NCI-H1436 treated with DMSO at 0.1 percent for 48 hours (cell line): Measurements from ENCODE around the gene HTT.
"Not testable (repeated sequence)": the region's sequence is repeated elsewhere in the genome, so short reads cannot be mapped to it uniquely, and the experiment has no call there.

Experiments
- DNase-seq: peaks from one replicate; lab custom pipeline; 2025; lab: John Stamatoyannopoulos, UW

The HTT gene

DNA sequence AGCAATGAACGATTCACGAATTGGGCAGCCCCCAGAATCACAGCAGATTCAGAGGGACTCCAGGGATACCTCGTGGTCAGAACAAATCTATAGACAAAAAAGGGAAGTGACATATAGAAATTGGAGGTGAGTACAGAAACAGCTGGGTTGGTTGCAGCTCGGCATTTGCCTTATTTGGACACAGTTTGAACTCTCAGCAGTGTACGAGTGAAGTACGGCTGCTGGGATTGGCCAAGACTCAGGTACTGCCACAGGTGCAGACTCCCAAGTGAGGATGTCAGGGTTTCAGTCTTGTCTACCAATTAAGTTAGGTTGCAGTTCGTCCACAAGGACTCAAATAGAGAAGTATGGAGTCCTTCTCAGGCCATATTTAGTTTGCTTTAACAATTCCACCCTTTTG is 28.3 kb upstream of the HTT start:
- no peak for DNase-seq

DNA sequence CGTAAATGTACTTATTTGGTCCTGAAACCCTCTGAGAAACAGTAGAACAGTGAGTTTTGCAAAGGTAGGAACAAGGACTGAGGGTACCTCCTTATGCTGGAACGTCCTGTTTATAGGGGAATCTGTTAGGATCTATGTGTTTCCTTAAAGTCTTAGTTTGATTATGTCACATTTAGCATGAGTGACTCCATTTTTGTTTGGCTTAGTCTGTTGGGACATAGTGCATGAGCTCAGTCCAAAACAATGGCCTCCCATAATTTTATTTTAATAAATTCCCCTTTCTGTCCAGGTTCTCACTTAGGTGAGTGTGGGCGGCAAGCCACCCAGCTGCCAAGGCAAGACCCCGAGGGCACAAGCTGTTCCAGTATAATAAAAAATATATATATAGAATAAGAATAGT is 27.9 kb upstream of the HTT start:
- no peak for DNase-seq

DNA sequence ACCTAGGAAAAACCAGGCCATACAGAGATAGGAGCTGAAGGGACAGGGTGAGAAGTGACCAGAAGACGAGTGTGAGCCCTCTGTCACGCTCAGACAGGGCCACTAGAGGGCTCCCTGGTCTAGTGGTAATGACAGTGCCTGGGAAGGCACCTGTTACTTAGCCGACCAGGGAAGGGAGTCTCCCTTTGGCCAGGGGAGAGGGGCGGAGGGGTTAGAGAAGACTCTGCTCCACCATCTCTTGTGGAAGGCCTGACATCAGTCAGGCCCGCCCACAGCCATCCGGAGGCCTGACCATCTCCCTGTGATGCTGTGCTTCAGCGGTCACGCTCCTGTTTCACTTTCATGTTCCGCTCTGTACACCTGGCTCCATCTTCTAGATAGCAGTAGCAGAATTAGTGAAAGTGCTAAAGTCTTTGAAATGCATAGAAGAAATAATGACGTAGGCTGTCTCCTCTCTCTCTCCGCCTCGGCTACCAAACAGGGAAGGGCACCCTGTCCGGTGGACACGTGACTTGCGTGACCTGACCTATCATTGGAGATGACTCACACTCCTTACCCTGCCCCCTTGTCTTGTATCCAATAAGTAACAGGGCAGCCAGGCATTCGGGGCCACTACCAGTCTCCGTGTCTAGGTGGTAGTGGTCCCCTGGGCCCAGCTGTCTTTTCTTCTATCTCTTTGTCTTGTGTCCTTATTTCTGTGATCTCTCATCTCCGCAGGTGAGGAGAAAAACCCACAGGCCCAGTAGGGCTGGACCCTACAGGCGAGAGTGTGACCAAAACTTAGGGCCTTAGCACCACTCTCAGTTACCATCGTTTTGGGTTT is 26.8 kb upstream of the HTT start:
- DNase-seq, result no peak

DNA sequence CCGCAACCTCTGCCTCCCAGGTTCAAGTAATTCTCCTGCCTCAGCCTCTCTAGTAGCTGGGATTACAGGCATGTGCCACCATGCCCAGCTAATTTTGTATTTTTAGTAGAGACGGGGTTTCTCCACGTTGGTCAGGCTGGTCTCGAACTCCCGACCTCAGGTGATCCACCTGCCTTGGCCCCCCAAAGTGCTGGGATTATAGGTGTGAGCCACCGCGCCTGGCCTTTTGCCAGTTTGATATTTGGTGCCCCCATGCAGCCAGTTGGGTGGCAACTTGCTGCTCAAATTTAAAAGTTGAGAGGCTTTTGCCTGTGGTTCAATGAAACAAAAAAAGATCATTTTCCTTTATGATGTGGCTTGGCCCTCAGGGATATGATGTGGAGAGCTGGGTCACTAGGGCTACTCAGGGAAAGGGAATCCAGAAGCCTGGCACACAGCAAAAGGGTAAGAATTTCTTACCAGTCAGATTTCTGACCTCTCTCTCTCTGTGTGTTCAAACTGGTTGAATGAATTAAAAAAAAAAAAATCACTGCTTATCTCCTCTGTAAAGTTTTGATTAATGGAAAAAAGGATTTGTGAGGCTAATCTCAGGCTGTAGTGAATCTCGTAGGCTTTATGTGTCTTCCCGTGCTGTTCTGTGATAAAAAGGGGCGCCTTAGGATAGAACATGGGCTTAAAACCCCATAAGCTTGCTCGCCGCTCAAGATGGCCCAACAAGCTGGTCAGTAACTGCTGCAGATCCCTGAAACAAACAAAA is 23.2 kb upstream of the HTT start:
- DNase-seq, result not testable (repeated sequence)

DNA sequence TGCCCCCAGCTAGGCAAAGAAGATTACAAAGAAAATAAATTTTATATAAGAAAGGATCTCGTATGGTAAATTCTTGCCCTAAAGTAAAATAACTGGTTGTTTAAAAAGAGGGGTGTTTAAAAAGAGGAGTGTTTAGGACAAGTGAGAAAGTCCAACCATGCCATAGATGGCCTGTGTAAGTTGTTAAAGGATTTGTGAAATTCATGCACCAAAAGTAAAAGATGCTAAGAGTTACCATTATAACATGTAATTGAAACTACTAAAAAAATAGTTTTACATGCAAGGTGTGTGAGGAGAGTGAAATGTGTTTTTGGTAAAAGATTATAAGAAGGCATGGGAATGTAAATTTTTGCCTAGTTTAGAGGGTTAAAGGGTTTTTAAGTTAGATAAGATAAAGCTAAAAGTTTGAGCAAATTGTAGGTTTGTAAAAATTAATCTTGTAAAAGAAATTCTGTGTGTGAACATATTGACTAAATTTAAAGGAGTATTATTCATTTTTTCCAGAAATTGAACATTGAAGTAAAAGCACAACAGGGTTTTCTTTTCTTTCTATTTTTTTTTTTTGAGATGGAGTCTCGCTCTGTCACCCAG is 20.2 kb upstream of the HTT start:
- DNase-seq, result no peak

DNA sequence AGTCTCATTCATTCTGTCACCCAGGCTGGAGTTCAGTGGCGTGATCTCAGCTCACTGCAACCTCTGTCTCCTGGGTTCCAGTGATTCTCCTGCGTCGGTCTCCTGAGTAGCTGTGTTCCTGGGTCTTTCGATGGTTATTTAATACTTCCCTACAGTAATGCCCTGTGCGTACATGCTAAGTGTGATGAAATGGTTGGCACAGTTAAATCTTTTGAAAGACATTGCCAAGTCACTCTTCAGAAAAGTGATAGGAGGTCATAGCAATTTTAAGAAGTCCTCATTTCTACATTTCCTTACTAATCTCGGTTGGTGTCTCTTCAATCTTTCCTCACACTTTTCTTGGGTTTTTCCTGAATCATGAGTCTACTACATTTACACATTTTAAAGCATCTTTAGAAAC is 14.5 kb upstream of the HTT start:
- no peak for DNase-seq

DNA sequence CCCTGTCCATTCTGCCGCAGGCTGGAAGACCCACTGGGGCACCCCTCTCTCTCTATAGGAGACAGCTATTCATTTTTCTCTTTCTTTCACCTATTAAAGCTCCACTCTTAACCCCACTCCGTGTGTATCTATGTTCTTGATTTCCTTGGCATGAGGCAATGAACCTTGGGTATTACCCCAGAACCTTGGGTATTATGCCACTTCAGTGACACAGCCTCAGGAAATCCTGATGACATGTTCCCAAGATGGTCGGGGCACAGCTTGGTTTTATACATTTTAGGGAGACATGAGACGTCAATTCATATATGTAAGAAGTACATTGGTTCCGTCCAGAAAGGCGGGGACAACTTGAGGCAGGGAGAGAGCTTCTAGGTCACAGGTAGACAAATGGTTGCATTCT is 13.5 kb upstream of the HTT start:
- no peak for DNase-seq

DNA sequence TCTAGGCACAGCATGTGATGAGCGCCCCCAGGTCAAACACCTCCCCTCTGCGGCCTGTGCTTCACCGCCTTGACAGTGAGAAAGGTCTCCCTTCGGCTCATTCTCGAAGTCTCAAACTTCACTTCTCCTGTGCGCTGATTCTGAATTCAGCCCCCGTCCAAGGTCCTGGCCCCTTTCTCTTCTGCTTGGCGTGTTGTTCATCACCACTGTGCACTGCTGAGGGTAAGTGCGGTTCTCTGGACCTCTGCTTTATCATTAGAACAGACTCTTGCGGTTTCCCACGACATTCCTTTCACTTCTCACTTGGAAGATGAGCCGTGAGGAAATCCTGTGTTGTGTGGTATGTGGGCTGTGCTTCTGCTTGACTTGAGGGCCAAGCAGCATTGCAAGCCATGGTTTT is 12.0 kb upstream of the HTT start:
- no peak for DNase-seq

DNA sequence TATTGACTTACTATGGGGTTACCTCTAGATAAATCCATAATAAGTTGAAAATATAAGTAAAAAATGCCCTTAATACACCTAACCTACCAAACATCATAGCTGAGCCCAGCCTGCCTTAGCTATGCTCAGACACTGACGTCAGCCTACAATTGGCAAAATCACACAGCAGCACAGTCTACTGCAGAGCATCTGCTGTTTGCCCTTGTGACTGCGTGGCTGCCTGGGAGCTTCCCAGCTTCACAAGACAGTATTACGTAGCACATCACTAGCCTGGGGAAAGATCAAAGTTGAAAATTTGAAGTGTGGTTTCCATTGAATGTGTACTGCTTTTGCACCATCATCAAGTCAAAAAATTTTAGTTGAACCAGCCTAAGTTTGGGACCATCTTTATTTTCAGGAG is 8.9 kb upstream of the HTT start:
- no peak for DNase-seq

DNA sequence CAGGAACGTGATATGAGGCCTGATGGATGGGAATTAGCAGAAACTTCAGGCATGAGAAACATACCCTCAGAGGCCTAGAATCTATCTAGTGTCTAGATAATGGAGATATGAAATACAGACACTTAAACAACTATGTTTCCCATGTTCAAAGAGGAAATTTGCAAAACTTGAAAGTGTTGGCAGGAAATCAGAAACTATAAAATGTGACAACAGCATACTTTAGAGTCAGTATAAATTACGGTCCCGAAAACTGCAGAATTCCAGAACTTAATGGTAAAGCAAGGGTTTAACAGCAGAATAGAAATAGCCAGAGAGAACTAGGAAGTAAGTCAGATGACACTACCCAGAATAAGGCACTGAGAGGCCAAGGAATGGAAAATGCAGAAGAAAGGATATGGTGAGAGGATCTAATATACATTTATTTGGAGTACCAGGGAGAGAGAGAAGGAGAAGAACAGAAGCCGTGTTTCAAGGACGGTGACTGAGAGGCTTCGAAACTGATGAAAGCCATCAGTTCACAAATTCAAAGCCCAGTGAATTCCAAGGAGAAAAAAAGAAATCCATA is 7.6 kb upstream of the HTT start:
- DNase-seq, result no peak

DNA sequence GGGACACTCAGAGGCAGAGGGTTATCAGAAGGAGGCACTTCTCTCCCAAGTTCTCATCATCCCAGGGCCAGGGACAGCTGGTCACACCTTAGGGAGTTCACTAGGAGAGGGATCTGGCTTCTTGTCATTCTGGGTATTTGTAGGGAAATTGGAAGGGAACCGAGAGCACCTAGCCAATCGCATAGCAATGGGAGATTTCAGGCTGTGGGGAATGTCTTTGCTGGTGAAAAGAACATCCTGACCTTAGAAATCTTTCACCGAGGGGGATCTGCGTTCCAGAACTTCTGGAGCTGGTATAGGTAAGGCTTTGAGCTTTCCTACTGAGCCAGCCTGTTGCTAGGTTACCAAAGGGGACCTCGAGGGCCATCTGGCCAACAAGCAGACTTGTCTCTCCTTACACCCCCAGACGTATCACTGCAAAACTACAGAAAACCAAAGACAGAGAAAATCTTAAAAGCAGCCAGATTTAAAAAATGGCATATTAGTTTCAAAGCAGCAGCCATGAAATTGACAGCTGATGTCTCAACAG is 6.9 kb upstream of the HTT start:
- no peak for DNase-seq

DNA sequence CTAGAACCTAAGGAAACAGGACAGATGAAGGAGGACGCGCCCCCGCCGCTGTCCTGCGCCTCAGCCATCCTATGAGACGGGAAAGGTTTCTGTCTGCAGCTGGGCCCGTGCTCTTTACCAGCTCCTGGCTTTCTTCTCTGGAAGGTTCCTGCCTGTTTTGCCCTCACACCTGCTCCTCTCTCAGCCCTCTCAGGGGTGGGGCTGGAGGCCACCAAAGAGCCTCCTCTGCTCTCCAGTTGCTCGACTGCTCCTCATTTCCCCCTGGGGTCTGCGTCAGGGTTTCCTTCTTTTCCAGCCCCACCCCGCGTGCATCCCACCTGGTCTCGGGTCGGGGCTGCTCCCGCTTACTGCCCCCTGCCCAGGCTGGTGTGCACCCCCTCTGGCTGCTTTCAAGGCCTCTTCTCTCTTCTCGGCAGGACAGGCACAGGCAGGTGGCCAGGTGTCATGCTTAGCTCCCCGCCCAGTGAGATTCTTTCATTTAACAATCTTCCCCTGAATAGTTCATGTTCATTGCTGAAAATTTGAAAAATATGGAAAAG is 4.8 kb upstream of the HTT start:
- DNase-seq, result no peak

DNA sequence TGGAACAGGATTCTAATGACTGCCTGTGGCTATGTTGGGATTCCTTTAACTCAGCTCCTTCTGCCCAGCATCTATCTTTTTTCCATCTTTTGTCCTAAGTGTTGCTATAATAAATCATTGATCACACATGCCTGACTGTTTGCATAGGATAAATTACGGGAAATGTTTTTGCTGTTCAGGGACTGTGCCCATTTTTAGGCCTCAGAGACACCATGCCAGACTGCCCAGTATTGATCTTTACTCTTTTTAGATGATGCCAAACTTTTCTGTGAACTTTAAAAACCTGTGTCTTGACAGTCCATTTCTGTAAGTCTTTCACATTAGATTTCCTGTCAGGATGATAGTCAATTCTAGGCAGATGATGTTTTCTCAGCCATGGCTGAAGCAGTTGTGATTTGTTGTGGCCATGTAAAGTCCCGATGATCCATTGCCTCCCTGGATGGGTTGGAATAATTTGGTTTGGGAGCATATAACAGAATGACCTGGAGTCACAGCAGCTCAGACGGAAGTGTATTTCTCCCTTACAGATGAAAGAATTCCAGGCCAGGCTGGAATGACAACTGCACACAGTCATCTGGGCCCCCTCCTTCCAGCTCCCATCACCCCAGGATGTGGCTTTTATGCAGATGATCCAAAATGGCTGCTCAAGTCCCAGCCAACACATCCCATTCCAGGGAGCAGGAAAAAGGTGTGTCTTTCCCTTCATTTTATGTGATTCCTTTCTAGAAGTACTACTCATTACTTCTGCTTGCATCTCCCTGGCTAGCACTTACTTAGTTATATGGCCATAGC is 3.6 kb upstream of the HTT start:
- no peak for DNase-seq

DNA sequence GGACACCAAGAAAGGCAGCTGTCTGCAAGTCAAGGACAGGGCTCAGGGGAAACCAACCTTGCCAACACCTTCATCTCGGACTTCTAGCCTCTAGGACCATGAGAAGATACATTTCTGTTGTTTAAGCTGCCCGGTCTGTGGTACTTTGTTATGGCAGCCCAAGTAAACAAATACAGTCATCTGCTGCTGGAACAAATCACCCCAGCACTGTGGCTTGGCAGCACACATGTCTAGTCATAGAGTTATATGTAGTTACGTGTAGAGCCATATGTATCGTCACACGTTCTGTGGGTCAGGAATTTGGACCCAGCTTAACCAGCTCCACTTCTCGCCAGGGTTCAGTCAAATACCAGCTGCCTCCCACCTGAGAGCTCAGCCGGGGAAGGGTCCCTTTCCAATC is 2.7 kb upstream of the HTT start:
- no peak for DNase-seq

DNA sequence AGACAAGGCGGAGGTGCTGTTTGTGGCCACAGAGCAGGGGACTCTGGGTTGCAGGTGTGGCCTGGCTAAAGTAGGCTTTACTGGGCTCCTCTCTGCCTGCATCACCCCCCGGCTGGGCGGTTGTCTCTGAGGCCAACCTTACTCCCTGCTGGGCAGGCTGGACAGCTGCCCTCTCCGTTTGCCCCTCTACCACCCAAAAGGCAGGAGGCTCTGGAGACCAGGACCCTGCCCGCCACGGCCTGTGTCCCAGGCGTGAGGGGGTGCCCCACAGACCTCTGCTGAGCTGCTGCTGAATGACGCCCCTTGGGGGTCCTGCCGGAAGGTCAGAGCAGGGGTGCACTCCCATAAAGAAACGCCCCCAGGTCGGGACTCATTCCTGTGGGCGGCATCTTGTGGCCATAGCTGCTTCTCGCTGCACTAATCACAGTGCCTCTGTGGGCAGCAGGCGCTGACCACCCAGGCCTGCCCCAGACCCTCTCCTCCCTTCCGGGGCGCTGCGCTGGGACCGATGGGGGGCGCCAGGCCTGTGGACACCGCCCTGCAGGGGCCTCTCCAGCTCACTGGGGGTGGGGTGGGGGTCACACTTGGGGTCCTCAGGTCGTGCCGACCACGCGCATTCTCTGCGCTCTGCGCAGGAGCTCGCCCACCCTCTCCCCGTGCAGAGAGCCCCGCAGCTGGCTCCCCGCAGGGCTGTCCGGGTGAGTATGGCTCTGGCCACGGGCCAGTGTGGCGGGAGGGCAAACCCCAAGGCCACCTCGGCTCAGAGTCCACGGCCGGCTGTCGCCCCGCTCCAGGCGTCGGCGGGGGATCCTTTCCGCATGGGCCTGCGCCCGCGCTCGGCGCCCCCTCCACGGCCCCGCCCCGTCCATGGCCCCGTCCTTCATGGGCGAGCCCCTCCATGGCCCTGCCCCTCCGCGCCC is 1.1 kb upstream of the HTT start:
- DNase-seq, result no peak

DNA sequence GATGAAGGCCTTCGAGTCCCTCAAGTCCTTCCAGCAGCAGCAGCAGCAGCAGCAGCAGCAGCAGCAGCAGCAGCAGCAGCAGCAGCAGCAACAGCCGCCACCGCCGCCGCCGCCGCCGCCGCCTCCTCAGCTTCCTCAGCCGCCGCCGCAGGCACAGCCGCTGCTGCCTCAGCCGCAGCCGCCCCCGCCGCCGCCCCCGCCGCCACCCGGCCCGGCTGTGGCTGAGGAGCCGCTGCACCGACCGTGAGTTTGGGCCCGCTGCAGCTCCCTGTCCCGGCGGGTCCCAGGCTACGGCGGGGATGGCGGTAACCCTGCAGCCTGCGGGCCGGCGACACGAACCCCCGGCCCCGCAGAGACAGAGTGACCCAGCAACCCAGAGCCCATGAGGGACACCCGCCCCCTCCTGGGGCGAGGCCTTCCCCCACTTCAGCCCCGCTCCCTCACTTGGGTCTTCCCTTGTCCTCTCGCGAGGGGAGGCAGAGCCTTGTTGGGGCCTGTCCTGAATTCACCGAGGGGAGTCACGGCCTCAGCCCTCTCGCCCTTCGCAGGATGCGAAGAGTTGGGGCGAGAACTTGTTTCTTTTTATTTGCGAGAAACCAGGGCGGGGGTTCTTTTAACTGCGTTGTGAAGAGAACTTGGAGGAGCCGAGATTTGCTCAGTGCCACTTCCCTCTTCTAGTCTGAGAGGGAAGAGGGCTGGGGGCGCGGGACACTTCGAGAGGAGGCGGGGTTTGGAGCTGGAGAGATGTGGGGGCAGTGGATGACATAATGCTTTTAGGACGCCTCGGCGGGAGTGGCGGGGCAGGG is 568 bp downstream of the HTT start:
- no peak for DNase-seq

DNA sequence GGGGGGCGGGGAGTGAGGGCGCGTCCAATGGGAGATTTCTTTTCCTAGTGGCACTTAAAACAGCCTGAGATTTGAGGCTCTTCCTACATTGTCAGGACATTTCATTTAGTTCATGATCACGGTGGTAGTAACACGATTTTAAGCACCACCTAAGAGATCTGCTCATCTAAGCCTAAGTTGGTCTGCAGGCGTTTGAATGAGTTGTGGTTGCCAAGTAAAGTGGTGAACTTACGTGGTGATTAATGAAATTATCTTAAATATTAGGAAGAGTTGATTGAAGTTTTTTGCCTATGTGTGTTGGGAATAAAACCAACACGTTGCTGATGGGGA is 1.1 kb downstream of the HTT start:
- no peak for DNase-seq

DNA sequence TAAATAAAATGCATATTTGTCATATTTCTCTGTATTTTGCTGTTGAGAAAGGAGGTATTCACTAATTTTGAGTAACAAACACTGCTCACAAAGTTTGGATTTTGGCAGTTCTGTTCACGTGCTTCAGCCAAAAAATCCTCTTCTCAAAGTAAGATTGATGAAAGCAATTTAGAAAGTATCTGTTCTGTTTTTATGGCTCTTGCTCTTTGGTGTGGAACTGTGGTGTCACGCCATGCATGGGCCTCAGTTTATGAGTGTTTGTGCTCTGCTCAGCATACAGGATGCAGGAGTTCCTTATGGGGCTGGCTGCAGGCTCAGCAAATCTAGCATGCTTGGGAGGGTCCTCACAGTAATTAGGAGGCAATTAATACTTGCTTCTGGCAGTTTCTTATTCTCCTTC is 3.3 kb downstream of the HTT start:
- no peak for DNase-seq

DNA sequence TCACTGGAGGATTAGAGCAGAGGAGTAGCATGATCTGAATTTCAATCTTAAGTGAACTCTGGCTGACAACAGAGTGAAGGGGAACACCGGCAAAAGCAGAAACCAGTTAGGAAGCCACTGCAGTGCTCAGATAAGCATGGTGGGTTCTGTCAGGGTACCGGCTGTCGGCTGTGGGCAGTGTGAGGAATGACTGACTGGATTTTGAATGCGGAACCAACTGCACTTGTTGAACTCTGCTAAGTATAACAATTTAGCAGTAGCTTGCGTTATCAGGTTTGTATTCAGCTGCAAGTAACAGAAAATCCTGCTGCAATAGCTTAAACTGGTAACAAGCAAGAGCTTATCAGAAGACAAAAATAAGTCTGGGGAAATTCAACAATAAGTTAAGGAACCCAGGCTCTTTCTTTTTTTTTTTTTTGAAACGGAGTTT is 5.2 kb downstream of the HTT start:
- no peak for DNase-seq
